AG10803 (cell line): Measurements from ENCODE around the gene RSBN1.

Experiments used
- DNase-seq: peaks from one replicate; pipeline ENCODE4 v3.0.0; 2010; ENCODE audit warnings: low read depth
- H3K4me3 ChIP-seq: 2 replicates; pipeline ENCODE4 v1.5.1; 2011; ENCODE audit warnings: mild to moderate bottlenecking, low read length, control low read depth
- TF ChIP-seq, protein P1 (sequence below): conservative IDR thresholded peaks from 2 replicates; pipeline ENCODE4 v1.5.1; 2011; ENCODE audit warnings: mild to moderate bottlenecking, low read length, control low read depth, inconsistent platforms

Gene RSBN1

GRCh38 chr1:113780374-113781146, 31.7 kb downstream of the RSBN1 start:
- TF ChIP-seq, protein P1, sequence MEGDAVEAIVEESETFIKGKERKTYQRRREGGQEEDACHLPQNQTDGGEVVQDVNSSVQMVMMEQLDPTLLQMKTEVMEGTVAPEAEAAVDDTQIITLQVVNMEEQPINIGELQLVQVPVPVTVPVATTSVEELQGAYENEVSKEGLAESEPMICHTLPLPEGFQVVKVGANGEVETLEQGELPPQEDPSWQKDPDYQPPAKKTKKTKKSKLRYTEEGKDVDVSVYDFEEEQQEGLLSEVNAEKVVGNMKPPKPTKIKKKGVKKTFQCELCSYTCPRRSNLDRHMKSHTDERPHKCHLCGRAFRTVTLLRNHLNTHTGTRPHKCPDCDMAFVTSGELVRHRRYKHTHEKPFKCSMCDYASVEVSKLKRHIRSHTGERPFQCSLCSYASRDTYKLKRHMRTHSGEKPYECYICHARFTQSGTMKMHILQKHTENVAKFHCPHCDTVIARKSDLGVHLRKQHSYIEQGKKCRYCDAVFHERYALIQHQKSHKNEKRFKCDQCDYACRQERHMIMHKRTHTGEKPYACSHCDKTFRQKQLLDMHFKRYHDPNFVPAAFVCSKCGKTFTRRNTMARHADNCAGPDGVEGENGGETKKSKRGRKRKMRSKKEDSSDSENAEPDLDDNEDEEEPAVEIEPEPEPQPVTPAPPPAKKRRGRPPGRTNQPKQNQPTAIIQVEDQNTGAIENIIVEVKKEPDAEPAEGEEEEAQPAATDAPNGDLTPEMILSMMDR: no peak
- DNase-seq: peak; percentile 41
- H3K4me3 ChIP-seq: no peak overlapping the region

DNA sequence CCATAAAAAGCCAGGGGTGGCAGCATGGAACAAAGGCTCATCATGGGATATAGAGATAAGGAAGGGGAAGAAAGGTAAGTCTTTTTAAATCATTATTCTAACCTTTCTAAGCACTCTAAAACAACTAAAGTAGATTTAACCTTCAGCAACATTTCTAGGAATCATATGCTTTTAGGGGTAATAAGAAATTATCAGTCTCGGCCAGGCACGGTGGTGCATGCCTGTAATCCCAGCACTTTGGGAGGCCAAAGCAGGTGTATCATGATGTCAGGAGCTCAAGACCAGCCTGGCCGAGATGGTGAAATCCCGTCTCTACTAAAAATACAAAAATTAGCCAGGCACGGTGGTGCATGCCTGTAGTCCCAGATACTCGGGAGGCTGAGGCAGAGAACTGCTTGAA, 32.7 kb downstream of the RSBN1 start:
- no peak for DNase-seq
- TF ChIP-seq, protein P1: no peak
- no peak overlapping the region for H3K4me3 ChIP-seq

- TF ChIP-seq, protein P1: no peak
- H3K4me3 ChIP-seq: no peak overlapping the region
- no peak for DNase-seq
Observed at GRCh38 chr1:113777561-113777960, 34.7 kb downstream of the RSBN1 start.

DNA sequence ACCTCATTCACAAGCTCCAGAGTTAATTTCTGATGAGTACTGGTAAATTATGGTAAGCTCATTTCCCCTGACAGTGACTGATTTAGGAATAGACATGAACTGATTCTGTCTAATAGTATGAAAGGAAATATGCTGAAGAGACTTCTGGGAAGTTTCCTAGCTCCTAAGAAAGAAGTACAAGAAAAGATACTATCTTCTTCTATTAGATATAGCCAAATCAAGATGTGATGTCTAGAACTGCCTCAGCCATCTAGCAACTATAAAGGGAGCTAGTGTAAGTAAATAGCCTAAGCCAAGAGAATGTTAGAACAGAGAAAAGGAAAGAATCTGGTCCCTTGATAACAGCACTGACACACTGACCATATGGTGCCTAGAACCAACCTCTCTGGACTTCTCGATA, 42.2 kb downstream of the RSBN1 start:
- TF ChIP-seq, protein P1: no peak

DNA sequence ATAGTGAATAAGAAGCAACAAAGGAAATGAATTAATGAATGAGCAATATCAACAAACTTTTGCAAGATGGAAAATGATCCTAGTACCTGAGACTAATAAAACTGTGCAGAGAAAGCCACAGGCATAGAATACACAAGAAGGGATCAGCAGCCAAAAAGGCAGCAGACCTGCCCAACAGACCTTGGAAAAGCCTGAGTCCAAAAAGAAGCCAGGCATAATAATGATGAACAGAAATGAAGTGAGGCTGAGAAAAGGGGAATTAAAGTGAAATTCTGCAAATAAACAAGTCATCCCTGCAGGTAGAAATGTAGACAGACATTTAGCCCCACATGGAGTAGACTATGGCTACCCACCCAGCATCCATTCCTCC, 42.7 kb downstream of the RSBN1 start:
- no peak overlapping the region for H3K4me3 ChIP-seq
- TF ChIP-seq, protein P1: no peak
- no peak for DNase-seq

More for the DNA sequence above, 42.2 kb downstream of the RSBN1 start:
- DNase-seq: no peak
- H3K4me3 ChIP-seq: no peak overlapping the region

DNA sequence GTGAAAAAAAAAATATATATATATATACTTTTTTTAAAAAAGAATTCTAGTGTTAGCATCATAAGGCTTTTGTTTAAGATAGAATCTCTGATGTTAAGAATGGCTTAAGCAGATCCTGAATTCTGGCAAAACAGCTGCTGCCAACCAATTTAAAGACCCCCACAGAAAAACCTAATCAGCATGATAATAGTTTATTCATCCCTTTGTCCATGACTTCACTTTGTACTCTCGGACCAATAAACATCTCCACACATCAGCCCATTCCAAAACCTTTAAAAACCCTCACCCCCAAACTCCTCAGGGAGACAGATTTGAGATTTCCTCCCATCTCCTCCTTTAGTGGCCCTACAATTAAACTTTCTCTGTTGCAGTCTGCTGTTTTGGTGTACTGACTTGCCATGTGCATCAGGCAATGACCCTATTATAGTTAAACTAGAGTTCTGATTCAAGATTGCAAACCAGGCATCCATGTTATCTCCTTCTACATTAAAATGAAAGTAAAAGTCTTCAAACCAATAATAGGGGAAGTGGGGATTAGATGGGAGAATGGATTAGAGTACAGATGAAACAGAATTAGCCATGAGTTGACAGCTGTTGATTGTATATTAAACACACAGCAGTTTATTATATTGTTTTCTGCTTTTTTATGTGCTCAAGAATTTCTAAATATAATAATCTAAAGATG, 43.2 kb downstream of the RSBN1 start:
- no peak for DNase-seq
- H3K4me3 ChIP-seq: no peak overlapping the region
- TF ChIP-seq, protein P1: no peak
